Mucosa of descending colon (tissue), 3 donors: ENCODE measurements around the gene TRIM2. TPM values are rescaled to one million over a fixed set of nuclear protein-coding genes. Genes with fewer than 3 reads are reported as not detected.

Source experiments
- ATAC-seq: fragments of 200-7000 bp; cut with Tn5 transposase; one replicate; pipeline ENCODE4 v1.9.1; 2020; ENCODE audit warnings: mild to moderate bottlenecking, moderate library complexity
- DNase-seq, 3 donors: peaks; one replicate each; pipeline ENCODE4 v3.0.0-alpha.2; 2020
- H3K36me3 ChIP-seq: fragments of 200-600 bp; one replicate; pipeline ENCODE4 v1.8.0; 2021; ENCODE audit warnings: low read depth, mild to moderate bottlenecking
- H3K4me1 ChIP-seq: fragments of 200-600 bp; one replicate; pipeline ENCODE4 v1.8.0; 2021; ENCODE audit warnings: low read depth, mild to moderate bottlenecking
- H3K4me3 ChIP-seq: fragments of 200-600 bp; one replicate; pipeline ENCODE4 v1.8.0; 2021; ENCODE audit warnings: mild to moderate bottlenecking
- H3K9me3 ChIP-seq: fragments of 200-600 bp; one replicate; pipeline ENCODE4 v1.8.0; 2021; ENCODE audit warnings: mild to moderate bottlenecking
- CTCF ChIP-seq: fragments of 200-600 bp; IDR thresholded peaks from one replicate; pipeline ENCODE4 v1.8.0; 2022; ENCODE audit warnings: antibody characterized with exemption, mild to moderate bottlenecking
- intact Hi-C, 2 donors: fragments of 100-400 bp; cut with DNase I in 1 of 2; cut with micrococcal nuclease in 1 of 2; formaldehyde crosslinking; loops; one replicate each; pipeline versions ENCODE4 v1.11.0 to v1.11.1; 2022; cut with DNase I, micrococcal nuclease
- total RNA-seq, 3 donors: library from RNA; stranded (reverse); fragmentation: NEBNext Ultra II Directional in 2 of 3; extraction: Animal tissue kit (Norgen Biotek cat#: 25700) in 2 of 3; gene quantifications; one replicate each; pipeline versions ENCODE4 v1.2.1 to v1.2.4, GENCODE V29; 2021 to 2023
- donor health status: DM: no; HTN: no; CAD: no; lungs with moderate emphysema.
- donor health status: DM: no; HTN: no; CAD: no.
- donor health status: DM: no; HTN: yes; CAD: no.

TRIM2 gene
- total RNA-seq, 3 donors from 2014 or later, result 96.4 to 167 (median 154) TPM

- TF ChIP-seq CTCF, result no peak
- H3K9me3 ChIP-seq, result no peaks in the 10 kb centered on the region
- no peak overlapping the region for H3K4me3 ChIP-seq
- no peaks in the 10 kb centered on the region for H3K36me3 ChIP-seq
- DNase-seq, result no peak
- ATAC-seq, result no peak
- intact Hi-C loops, result no loop called here
- no peaks in the 10 kb centered on the region for H3K4me1 ChIP-seq
Observed at GRCh38 chr4:153181293-153181692, 22.9 kb upstream of the TRIM2 start.

- Histone ChIP-seq H3K4me1 (no peaks in the 10 kb centered on the region), H3K36me3 (no peaks in the 10 kb centered on the region), H3K4me3 (no peak overlapping the region), H3K9me3 (no peaks in the 10 kb centered on the region)
- TF ChIP-seq CTCF, result no peak
- intact Hi-C loops, result no loop called here
- no peak for ATAC-seq
- DNase-seq, result no peak
Observed at GRCh38 chr4:153181700-153182099, 22.5 kb upstream of the TRIM2 start.

DNA sequence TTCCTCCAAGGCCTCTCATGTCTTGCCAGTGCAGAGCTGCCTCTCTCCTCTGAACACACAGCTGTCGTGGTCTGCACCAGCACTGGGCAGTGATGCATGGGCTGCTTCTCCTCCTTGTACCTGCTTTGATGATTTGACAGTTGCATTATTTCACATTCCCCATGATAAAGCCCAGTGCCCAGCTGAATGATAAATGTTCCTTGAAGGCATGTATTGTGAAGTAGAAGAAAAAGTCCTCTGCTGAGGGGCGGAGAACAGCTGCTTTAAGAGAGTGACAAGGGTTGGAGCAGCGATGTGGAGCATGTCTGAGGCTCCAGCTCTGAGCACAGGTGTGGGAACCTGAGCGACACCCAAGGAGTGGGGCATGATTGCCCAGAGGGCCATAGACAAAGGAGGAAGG lies 21.1 kb upstream of the TRIM2 start:
- Histone ChIP-seq H3K4me3 (no peak overlapping the region), H3K9me3 (no peaks in the 10 kb centered on the region), H3K4me1 (no peaks in the 10 kb centered on the region), H3K36me3 (no peaks in the 10 kb centered on the region)
- TF ChIP-seq CTCF, result no peak
- intact Hi-C loops, result no loop called here
- DNase-seq (no peak), ATAC-seq (no peak)

- Histone ChIP-seq H3K4me1 (peaks cover 6% of the 10 kb centered on the region), H3K9me3 (no peaks in the 10 kb centered on the region), H3K36me3 (no peaks in the 10 kb centered on the region), H3K4me3 (no peak overlapping the region)
- TF ChIP-seq CTCF, result no peak
- intact Hi-C loops, result no loop called here
- ATAC-seq, result no peak
- DNase-seq, result no peak
Observed at GRCh38 chr4:153185331-153185852, 18.9 kb upstream of the TRIM2 start.

DNA sequence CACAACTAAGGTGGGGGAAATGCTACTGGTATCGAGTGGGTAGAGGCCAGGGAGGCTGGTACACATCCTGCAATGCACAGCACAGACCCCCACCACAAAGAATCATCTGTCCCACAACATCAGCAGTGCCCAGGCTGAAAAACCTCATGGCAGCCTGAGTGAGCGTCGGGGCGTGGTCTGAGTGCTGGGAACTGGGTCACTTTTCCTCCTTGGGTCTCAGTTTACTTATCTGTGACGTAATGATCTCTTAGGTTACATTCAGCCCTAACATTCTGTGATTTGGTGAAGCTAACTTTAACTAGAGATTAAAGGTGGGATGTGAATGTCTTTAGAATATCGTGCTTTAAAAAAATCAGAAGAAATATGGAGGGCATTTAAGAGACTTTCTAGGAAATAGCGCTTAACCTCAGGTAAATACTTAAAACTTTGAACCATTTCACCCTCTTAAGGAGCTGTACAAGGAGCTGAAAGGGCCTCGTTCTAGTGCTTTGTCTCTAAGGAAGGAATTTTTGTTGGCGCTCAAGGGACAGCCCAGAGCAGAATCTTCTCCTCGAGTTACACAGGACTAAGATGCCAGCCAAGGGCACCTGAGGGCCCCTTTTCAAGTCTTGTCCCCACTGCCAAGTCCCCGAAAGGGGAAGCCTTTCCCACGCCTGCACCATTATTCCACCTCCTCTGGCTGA lies 18.1 kb upstream of the TRIM2 start:
- intact Hi-C loops, result no loop called here
- Histone ChIP-seq H3K9me3 (no peaks in the 10 kb centered on the region), H3K4me3 (no peak overlapping the region), H3K4me1 (peaks cover 6% of the 10 kb centered on the region), H3K36me3 (no peaks in the 10 kb centered on the region)
- ATAC-seq (no peak), DNase-seq (no peak)
- no peak for TF ChIP-seq CTCF
